Neural progenitor cell (in vitro differentiated cells): Measurements from ENCODE around the gene THBD.

Experiments used
- EZH2 ChIP-seq: fragments of 200-600 bp; sonication (generic); IDR thresholded peaks from 2 replicates; pipeline ENCODE4 v1.6.1; 2017; ENCODE audit warnings: antibody characterized with exemption, mild to moderate bottlenecking, moderate library complexity
- TF ChIP-seq, protein P1 (sequence below): fragments of 200-600 bp; sonication (generic); IDR thresholded peaks from 2 replicates; pipeline ENCODE4 v1.5.1; 2017; ENCODE audit warnings: antibody characterized with exemption, mild to moderate bottlenecking

- TF ChIP-seq, protein P1, sequence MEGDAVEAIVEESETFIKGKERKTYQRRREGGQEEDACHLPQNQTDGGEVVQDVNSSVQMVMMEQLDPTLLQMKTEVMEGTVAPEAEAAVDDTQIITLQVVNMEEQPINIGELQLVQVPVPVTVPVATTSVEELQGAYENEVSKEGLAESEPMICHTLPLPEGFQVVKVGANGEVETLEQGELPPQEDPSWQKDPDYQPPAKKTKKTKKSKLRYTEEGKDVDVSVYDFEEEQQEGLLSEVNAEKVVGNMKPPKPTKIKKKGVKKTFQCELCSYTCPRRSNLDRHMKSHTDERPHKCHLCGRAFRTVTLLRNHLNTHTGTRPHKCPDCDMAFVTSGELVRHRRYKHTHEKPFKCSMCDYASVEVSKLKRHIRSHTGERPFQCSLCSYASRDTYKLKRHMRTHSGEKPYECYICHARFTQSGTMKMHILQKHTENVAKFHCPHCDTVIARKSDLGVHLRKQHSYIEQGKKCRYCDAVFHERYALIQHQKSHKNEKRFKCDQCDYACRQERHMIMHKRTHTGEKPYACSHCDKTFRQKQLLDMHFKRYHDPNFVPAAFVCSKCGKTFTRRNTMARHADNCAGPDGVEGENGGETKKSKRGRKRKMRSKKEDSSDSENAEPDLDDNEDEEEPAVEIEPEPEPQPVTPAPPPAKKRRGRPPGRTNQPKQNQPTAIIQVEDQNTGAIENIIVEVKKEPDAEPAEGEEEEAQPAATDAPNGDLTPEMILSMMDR = no peak
- TF ChIP-seq EZH2 = no peak
These were observed 24.8 kb downstream of the THBD start for GRCh38 chr20:23024701-23025100.
